WTC11 (cell line): ENCODE measurements around the gene HTR1B. TPM values are rescaled to one million over a fixed set of nuclear protein-coding genes. Genes with fewer than 3 reads are reported as not detected.

ENCODE experiments used
- ATAC-seq: fragments of 200-7000 bp; cut with Tn5 transposase; 2 replicates; pipeline ENCODE4 v1.10.0; 2021; ENCODE audit warnings: mild to moderate bottlenecking, moderate library complexity
- CTCF ChIA-PET: fragments of 300-600 bp; sonication (Branson Sonifier 250); formaldehyde crosslinking; loops from one replicate; lab custom pipeline; 2021; ENCODE audit warnings: antibody characterized with exemption; lab: Charles Lee
- POLR2A ChIA-PET: fragments of 350-600 bp; sonication (Branson Sonifier 250); formaldehyde crosslinking; loops from one replicate; lab custom pipeline; 2021; ENCODE audit warnings: antibody characterized with exemption; lab: Charles Lee
- DNase-seq: peaks from one replicate; pipeline ENCODE4 v3.0.0; 2021; ENCODE audit warnings: low spot score
- H3K27ac Mint-ChIP-seq: 2 replicates; pipeline ENCODE4 v1.8.0; 2021; ENCODE audit warnings: mixed read lengths
- H3K27me3 Mint-ChIP-seq: 2 replicates; pipeline ENCODE4 v1.8.0; 2021; ENCODE audit warnings: low read depth, mild to moderate bottlenecking, moderate library complexity, mixed read lengths
- H3K36me3 Mint-ChIP-seq: 2 replicates; pipeline ENCODE4 v1.8.0; 2021; ENCODE audit warnings: mixed read lengths
- H3K4me1 Mint-ChIP-seq: 2 replicates; pipeline ENCODE4 v1.8.0; 2022; ENCODE audit warnings: mixed read lengths
- H3K4me3 Mint-ChIP-seq: 2 replicates; pipeline ENCODE4 v1.8.0; 2021; ENCODE audit warnings: mild to moderate bottlenecking, moderate library complexity, mixed read lengths
- H3K9me3 Mint-ChIP-seq: 2 replicates; pipeline ENCODE4 v1.8.0; 2021; ENCODE audit warnings: mixed read lengths
- ATF1 ChIP-seq: sonication (generic); formaldehyde crosslinking; IDR thresholded peaks from 2 replicates; pipeline ENCODE4 v1.8.1; 2023; ENCODE audit warnings: mild to moderate bottlenecking, moderate library complexity, missing genetic modification reagents
- EMX1 ChIP-seq: fragments of 250-450 bp; sonication (Bioruptor Pico); IDR thresholded peaks from 2 replicates; pipeline ENCODE4 v1.8.0; 2021; ENCODE audit warnings: mild to moderate bottlenecking
- FOXJ3 ChIP-seq: sonication (generic); formaldehyde crosslinking; IDR thresholded peaks from 2 replicates; pipeline ENCODE4 v1.9.0; 2021; ENCODE audit warnings: missing genetic modification reagents, mild to moderate bottlenecking, borderline replicate concordance
- GTF2I ChIP-seq: fragments of 250-450 bp; sonication (Bioruptor Pico); conservative IDR thresholded peaks from 2 replicates; pipeline ENCODE4 v1.4.0; 2021; ENCODE audit warnings: mild to moderate bottlenecking
- JAZF1 ChIP-seq: fragments of 250-450 bp; sonication (Bioruptor Pico); IDR thresholded peaks from 2 replicates; pipeline ENCODE4 v1.9.0; 2021; ENCODE audit warnings: moderate library complexity, mild to moderate bottlenecking, inconsistent platforms
- JUN ChIP-seq: sonication (generic); formaldehyde crosslinking; IDR thresholded peaks from 2 replicates; pipeline ENCODE4 v1.8.0; 2023; ENCODE audit warnings: mild to moderate bottlenecking, missing genetic modification reagents
- MYBL2 ChIP-seq: sonication (generic); formaldehyde crosslinking; IDR thresholded peaks from 2 replicates; pipeline ENCODE4 v1.8.1; 2023; ENCODE audit warnings: mild to moderate bottlenecking, moderate library complexity, missing genetic modification reagents
- NFATC4 ChIP-seq: fragments of 250-450 bp; sonication (Bioruptor Pico); IDR thresholded peaks from 2 replicates; pipeline ENCODE4 v1.9.0; 2021; ENCODE audit warnings: mild to moderate bottlenecking
- NFE2L1 ChIP-seq: sonication (generic); formaldehyde crosslinking; IDR thresholded peaks from 2 replicates; pipeline ENCODE4 v1.8.1; 2023; ENCODE audit warnings: missing genetic modification reagents
- NR2C2 ChIP-seq: sonication (generic); formaldehyde crosslinking; IDR thresholded peaks from 2 replicates; pipeline ENCODE4 v1.8.0; 2022; ENCODE audit warnings: mild to moderate bottlenecking, missing genetic modification reagents
- NR3C1 ChIP-seq: sonication (generic); formaldehyde crosslinking; conservative IDR thresholded peaks from 2 replicates; pipeline ENCODE4 v1.8.1; 2023; ENCODE audit warnings: low read depth, mild to moderate bottlenecking, missing genetic modification reagents
- SMAD4 ChIP-seq: sonication (generic); formaldehyde crosslinking; IDR thresholded peaks from 2 replicates; pipeline ENCODE4 v1.8.0; 2022; ENCODE audit warnings: mild to moderate bottlenecking, missing genetic modification reagents
- TP53 ChIP-seq: sonication (generic); formaldehyde crosslinking; IDR thresholded peaks from 2 replicates; pipeline ENCODE4 v1.8.1; 2023; ENCODE audit warnings: mild to moderate bottlenecking, missing genetic modification reagents
- ZBTB21 ChIP-seq: sonication (generic); formaldehyde crosslinking; IDR thresholded peaks from 2 replicates; pipeline ENCODE4 v1.8.1; 2023; ENCODE audit warnings: mild to moderate bottlenecking, missing genetic modification reagents, borderline replicate concordance
- ZNF263 ChIP-seq: sonication (generic); formaldehyde crosslinking; IDR thresholded peaks from 2 replicates; pipeline ENCODE4 v1.8.1; 2022; ENCODE audit warnings: low read depth, mild to moderate bottlenecking, moderate library complexity, missing genetic modification reagents
- ZNF396 ChIP-seq: fragments of 250-450 bp; sonication (Bioruptor Pico); IDR thresholded peaks from 2 replicates; pipeline ENCODE4 v1.8.0; 2021; ENCODE audit warnings: mild to moderate bottlenecking, moderate library complexity, borderline replicate concordance
- ZNF416 ChIP-seq: fragments of 250-450 bp; sonication (Bioruptor Pico); IDR thresholded peaks from 2 replicates; pipeline ENCODE4 v1.9.0; 2021; ENCODE audit warnings: mild to moderate bottlenecking, inconsistent platforms
- ZNF671 ChIP-seq: fragments of 250-450 bp; sonication (Bioruptor Pico); IDR thresholded peaks from 2 replicates; pipeline ENCODE4 v1.8.0; 2021; ENCODE audit warnings: mild to moderate bottlenecking
- total RNA-seq: library from RNA; stranded (reverse); gene quantifications from 3 replicates; pipeline ENCODE4 v1.2.3, GENCODE V29; 2021
- TF ChIP-seq, protein P1 (sequence below): sonication (generic); formaldehyde crosslinking; IDR thresholded peaks from 2 replicates; pipeline ENCODE4 v1.8.1; 2023; ENCODE audit warnings: mild to moderate bottlenecking, moderate library complexity, missing genetic modification reagents
- TF ChIP-seq, protein P2 (sequence below): fragments of 250-450 bp; sonication (Bioruptor Pico); conservative IDR thresholded peaks from 2 replicates; pipeline ENCODE4 v1.9.0; 2021; ENCODE audit warnings: mild to moderate bottlenecking
- TF ChIP-seq, protein P3 (sequence below): fragments of 250-450 bp; sonication (Bioruptor Pico); IDR thresholded peaks from 2 replicates; pipeline ENCODE4 v1.8.0; 2021; ENCODE audit warnings: mild to moderate bottlenecking
- TF ChIP-seq, protein P4 (sequence below): sonication (generic); formaldehyde crosslinking; conservative IDR thresholded peaks from 2 replicates; pipeline ENCODE4 v1.8.1; 2022; ENCODE audit warnings: mild to moderate bottlenecking, missing genetic modification reagents
- TF ChIP-seq, protein P5 (sequence below): fragments of 200-600 bp; IDR thresholded peaks from 2 replicates; pipeline ENCODE4 v1.8.0; 2022; ENCODE audit warnings: antibody characterized with exemption
- TF ChIP-seq, protein P6 (sequence below): sonication (generic); formaldehyde crosslinking; IDR thresholded peaks from 2 replicates; pipeline ENCODE4 v1.8.1; 2022; ENCODE audit warnings: missing genetic modification reagents, borderline replicate concordance

The HTR1B gene
- total RNA-seq, 1 experiment from 2014 or later: 1.5 TPM

DNA sequence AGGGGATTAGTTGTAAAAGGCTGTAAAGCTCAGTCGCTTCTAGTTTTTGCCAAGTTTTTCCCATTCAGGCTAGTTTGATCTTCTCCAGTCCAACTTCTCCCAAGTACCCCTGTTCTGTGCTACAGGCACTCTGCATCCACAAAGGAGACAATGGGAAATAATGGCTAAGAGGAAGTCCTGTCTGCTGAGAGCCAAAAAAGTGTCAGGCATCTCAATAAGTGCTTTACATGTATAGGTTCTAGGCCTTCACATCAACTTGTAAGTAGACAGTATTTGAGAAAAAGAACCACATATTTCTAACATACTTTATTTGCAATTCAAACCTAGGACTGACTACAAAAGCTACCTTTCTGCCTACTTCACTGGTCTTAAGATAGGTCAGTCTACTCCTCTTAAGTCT is 4.9 kb downstream of the HTR1B start:
- Mint-ChIP-seq H3K27ac (no peak overlapping the region; the same call in 1 of the 2 replicates), H3K27me3 (peaks cover 20% of the 10 kb centered on the region), H3K9me3 (no peaks in the 10 kb centered on the region), H3K4me1 (peaks cover 64% of the 10 kb centered on the region), H3K36me3 (no peaks in the 10 kb centered on the region), H3K4me3 (no peak overlapping the region)
- TF ChIP-seq EMX1 (CRISPR knock-in tag) (no peak), ZNF416 (CRISPR knock-in tag) (no peak), NR3C1 (CRISPR knock-in tag) (no peak), NR2C2 (CRISPR knock-in tag) (no peak), ZNF671 (no peak), NFE2L1 (no peak), JUN (CRISPR knock-in tag) (no peak), JAZF1 (CRISPR knock-in tag) (no peak), TP53 (CRISPR knock-in tag) (no peak), FOXJ3 (CRISPR knock-in tag) (no peak), MYBL2 (CRISPR knock-in tag) (no peak), SMAD4 (no peak), ZNF396 (CRISPR knock-in tag) (no peak), ZBTB21 (CRISPR knock-in tag) (no peak), GTF2I (CRISPR knock-in tag) (no peak), ATF1 (CRISPR knock-in tag) (no peak), NFATC4 (no peak)
- TF ChIP-seq, protein P1, sequence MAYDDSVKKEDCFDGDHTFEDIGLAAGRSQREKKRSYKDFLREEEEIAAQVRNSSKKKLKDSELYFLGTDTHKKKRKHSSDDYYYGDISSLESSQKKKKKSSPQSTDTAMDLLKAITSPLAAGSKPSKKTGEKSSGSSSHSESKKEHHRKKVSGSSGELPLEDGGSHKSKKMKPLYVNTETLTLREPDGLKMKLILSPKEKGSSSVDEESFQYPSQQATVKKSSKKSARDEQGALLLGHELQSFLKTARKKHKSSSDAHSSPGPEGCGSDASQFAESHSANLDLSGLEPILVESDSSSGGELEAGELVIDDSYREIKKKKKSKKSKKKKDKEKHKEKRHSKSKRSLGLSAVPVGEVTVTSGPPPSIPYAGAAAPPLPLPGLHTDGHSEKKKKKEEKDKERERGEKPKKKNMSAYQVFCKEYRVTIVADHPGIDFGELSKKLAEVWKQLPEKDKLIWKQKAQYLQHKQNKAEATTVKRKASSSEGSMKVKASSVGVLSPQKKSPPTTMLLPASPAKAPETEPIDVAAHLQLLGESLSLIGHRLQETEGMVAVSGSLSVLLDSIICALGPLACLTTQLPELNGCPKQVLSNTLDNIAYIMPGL: no peak
- TF ChIP-seq, protein P2, sequence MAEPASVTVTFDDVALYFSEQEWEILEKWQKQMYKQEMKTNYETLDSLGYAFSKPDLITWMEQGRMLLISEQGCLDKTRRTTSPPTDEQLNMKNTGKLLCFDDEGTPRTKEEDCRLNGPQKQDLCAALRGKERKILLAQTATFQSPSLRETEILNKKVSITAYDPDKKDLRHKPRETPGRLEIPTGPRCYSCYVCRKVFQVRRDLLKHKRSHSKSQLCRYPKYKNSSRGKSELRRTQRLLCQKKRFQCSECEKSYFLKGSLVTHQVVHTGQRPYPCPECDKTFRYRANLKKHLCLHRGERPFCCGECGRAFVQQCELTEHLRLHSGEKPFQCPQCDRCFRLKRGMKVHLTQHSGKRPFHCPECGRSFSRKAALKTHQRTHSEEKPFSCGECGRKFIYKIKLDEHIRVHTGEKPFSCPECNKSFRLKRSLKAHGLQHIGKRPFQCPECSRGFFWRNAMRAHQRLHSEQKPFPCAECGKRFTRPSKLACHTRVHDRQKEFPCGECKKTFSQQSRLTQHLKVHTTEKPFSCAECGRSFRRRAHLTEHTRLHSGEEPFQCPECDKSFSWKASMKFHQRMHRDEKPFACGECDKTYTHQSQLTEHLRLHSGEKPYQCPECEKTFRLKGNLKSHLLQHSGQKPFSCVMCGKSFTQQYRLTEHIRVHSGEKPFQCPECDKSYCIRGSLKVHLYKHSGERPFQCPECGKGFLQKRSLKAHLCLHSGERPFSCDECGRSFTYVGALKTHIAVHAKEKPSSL (CRISPR knock-in tag): no peak
- TF ChIP-seq, protein P3, sequence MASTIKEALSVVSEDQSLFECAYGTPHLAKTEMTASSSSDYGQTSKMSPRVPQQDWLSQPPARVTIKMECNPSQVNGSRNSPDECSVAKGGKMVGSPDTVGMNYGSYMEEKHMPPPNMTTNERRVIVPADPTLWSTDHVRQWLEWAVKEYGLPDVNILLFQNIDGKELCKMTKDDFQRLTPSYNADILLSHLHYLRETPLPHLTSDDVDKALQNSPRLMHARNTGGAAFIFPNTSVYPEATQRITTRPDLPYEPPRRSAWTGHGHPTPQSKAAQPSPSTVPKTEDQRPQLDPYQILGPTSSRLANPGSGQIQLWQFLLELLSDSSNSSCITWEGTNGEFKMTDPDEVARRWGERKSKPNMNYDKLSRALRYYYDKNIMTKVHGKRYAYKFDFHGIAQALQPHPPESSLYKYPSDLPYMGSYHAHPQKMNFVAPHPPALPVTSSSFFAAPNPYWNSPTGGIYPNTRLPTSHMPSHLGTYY (CRISPR knock-in tag): no peak
- no peak for ATAC-seq
- DNase-seq: no peak
- ChIA-PET CTCF (interaction anchor here (1.6 kb wide), 1 partner anchor 285 kb away, joined by 4 read pairs; no protein-coding TSS in a partner anchor), POLR2A (no interaction called here)

DNA sequence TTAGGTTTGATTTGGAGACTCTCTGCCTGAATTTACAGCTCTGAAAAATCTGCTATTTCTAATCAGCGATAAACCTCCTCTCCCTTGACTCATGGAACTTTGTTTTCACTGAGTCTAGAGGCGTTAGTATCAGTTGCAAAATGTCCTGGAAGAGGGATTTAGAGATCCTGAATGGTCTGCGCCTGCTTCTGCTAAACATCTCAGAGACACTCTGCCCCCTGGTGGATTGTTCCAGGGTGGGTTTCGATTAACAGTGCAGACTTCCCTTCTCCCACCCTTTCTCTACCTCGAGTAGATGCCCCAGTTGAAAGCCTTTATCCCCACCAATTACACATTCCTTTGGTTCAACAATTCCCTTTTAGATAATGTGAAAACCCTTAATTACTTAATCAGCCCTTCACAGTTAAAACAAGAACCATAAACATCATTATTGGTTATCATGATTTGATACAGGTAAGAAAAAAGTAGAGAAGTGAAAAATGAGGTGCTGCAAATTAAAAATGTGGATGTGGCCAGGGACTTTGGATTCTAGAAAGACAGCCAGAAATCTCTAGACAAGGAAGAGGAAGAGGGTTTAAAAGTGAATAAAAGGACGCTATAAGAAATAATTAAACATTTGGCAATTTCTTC is 5.5 kb downstream of the HTR1B start:
- Mint-ChIP-seq H3K4me3 (no peak overlapping the region), H3K27ac (0 out of 2 replicates have a peak overlapping the region, but pooled peaks have one; percentile 13), H3K27me3 (peaks cover 14% of the 10 kb centered on the region), H3K4me1 (peaks cover 64% of the 10 kb centered on the region), H3K9me3 (no peaks in the 10 kb centered on the region), H3K36me3 (no peaks in the 10 kb centered on the region)
- TF ChIP-seq, protein P4, sequence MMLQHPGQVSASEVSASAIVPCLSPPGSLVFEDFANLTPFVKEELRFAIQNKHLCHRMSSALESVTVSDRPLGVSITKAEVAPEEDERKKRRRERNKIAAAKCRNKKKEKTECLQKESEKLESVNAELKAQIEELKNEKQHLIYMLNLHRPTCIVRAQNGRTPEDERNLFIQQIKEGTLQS: no peak
- no peak for TF ChIP-seq ZNF263 (CRISPR knock-in tag)
- TF ChIP-seq, protein P5, sequence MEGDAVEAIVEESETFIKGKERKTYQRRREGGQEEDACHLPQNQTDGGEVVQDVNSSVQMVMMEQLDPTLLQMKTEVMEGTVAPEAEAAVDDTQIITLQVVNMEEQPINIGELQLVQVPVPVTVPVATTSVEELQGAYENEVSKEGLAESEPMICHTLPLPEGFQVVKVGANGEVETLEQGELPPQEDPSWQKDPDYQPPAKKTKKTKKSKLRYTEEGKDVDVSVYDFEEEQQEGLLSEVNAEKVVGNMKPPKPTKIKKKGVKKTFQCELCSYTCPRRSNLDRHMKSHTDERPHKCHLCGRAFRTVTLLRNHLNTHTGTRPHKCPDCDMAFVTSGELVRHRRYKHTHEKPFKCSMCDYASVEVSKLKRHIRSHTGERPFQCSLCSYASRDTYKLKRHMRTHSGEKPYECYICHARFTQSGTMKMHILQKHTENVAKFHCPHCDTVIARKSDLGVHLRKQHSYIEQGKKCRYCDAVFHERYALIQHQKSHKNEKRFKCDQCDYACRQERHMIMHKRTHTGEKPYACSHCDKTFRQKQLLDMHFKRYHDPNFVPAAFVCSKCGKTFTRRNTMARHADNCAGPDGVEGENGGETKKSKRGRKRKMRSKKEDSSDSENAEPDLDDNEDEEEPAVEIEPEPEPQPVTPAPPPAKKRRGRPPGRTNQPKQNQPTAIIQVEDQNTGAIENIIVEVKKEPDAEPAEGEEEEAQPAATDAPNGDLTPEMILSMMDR: peak; percentile 82
- TF ChIP-seq, protein P6, sequence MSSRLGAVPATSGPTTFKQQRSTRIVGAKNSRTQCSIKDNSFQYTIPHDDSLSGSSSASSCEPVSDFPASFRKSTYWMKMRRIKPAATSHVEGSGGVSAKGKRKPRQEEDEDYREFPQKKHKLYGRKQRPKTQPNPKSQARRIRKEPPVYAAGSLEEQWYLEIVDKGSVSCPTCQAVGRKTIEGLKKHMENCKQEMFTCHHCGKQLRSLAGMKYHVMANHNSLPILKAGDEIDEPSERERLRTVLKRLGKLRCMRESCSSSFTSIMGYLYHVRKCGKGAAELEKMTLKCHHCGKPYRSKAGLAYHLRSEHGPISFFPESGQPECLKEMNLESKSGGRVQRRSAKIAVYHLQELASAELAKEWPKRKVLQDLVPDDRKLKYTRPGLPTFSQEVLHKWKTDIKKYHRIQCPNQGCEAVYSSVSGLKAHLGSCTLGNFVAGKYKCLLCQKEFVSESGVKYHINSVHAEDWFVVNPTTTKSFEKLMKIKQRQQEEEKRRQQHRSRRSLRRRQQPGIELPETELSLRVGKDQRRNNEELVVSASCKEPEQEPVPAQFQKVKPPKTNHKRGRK (CRISPR knock-in tag): no peak
- ChIA-PET CTCF (interaction anchor here (0.7 to 1.7 kb wide), 4 partner anchors 9 to 285 kb away, joined by 4 to 12 read pairs (median 4); no protein-coding TSS in a partner anchor), POLR2A (no interaction called here)
- ATAC-seq (peak; percentile 82), DNase-seq (peak; percentile 85)
